Tongue (tissue), 2 donors: ENCODE measurements around the gene LILRB5. TPM values are rescaled to one million over a fixed set of nuclear protein-coding genes. Genes with fewer than 3 reads are reported as not detected.
"Not testable (repeated sequence)": the region's sequence is repeated elsewhere in the genome, so short reads cannot be mapped to it uniquely, and the experiment has no call there.

Source experiments
- DNase-seq: peaks from one replicate; pipeline ENCODE4 v3.0.0-alpha.2; 2015
- total RNA-seq: library from RNA; depleted of rRNA; stranded (reverse); fragments of >200 nt; gene quantifications from one replicate; pipeline ENCODE4 v1.2.3, GENCODE V29; 2014

LILRB5 gene
- total RNA-seq, 1 donor from 2014 or later, result 4.1 TPM

- no peak for DNase-seq
These were observed 18.9 kb upstream of the LILRB5 start for GRCh38 chr19:54275951-54276350.

DNA sequence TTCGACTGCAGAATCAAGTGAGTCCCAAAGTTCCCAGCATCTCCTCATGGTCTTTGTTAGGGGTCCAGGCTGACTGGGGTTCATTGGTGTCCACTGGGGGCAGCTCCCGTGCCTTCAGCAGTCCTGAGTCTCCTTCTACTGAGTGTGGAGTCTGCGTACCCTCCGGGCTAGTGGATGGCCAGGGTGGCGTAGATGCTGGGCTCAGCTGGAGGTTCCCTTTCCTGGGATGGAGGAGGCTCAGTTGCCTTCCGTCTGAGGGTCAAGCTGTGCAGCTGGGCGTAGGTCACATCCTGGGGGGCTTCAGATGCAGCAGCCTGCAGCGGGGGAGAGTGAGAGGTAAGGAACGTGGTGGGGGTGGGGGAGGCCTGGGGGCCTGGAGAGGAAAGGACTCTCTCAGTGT is 17.4 kb upstream of the LILRB5 start:
- not testable (repeated sequence) for DNase-seq

DNA sequence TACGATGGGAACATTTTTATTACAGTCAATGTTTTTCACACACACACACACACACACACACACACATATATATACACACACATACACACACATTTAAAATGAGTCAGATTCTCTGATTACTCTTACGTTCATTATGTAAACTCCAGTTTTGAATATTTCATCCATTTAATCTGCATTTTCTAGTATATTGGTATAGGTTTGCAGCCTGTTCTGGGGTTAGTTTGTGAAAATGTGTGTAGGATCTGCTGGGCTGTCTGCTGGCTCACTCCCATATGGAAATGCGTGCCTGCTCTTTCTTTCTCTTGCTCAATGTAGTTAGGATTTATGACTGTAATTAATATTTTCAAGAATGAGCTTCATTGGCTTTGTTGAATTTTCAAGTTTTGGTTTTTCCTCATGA is 16.7 kb upstream of the LILRB5 start:
- DNase-seq, result no peak

- not testable (repeated sequence) for DNase-seq
These were observed 15.1 kb upstream of the LILRB5 start for GRCh38 chr19:54272181-54272580.

DNA sequence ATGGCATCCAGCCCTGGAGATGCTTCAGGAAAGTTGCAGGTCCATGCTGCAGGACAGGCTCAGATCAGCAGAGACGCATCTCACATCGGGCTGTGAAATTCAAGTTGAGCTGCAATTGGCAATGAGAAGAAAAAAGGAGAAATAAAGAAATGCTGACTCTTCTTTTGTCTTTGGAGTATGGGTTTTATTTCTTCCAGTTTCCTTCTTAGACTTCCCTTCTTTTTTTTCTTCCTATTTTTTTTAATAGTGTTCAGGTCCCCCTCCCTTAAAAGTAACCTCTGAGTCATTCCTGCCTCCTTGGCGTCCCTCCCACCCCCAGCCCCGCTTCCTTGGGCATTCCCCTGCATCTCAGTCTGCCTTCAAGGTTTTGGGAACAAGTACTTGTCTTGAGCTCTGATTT is 14.5 kb upstream of the LILRB5 start:
- not testable (repeated sequence) for DNase-seq

DNA sequence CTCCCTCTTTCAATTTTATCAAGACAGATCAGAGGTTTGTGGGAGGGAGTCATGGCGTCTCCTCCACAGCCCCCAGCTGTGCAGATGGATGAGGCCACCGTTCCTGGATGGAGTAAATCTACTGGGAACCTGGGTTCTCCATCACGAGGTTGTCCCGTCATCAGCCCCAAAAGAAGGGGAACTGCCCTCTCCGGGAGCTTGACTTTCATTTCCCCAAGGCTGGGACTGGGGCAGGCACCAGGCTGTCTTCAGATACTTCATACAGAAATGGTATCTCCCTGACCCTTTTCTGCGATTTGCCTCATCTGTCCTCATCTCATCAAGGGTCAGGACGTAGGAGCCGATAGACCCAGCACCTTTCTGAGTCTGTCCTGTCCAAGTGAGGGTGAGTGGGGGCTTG is 14.0 kb upstream of the LILRB5 start:
- DNase-seq, result no peak

DNA sequence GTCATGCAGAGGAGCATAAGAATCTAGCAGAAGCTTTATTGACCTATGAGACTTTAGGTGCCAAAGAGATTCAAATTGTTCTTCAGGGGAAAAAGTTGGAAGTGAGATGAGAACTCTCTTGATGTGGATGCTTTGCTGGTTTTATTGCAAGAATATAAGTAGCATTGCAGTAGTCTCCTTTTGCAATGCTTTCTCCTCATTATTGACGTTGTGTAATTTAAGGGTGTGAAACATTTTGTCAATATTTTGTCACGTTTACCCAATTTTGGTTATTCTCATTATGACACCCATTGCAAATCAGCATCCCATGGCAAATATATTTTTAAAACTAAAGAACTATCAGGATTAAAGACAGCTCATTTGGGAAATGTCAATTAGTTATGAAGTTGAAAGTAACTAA is 11.9 kb upstream of the LILRB5 start:
- DNase-seq, result no peak

- DNase-seq, result peak; percentile 74
These were observed 9.1 kb upstream of the LILRB5 start for GRCh38 chr19:54266133-54266532.

GRCh38 chr19:54262470-54262869 is 5.4 kb upstream of the LILRB5 start:
- no peak for DNase-seq

DNA sequence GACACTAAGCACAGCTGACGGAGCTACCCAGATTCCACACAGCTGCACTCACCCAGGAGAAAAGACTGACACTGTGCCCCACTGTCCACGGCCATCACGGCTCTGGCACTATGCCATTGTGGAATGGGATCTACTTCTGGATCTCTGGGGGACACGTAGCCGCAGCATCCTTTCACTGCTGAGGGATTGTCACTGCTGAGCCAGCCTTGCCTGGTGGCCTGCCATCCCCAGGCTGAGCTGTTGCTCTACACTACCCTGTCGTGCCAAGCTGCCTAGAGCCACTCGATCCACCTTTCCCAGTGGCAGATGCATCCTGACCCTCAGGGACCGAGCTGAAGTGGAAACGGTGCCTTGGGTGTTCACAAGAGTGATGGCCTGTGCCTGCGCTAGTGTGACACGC is 5.0 kb upstream of the LILRB5 start:
- DNase-seq, result no peak

DNA sequence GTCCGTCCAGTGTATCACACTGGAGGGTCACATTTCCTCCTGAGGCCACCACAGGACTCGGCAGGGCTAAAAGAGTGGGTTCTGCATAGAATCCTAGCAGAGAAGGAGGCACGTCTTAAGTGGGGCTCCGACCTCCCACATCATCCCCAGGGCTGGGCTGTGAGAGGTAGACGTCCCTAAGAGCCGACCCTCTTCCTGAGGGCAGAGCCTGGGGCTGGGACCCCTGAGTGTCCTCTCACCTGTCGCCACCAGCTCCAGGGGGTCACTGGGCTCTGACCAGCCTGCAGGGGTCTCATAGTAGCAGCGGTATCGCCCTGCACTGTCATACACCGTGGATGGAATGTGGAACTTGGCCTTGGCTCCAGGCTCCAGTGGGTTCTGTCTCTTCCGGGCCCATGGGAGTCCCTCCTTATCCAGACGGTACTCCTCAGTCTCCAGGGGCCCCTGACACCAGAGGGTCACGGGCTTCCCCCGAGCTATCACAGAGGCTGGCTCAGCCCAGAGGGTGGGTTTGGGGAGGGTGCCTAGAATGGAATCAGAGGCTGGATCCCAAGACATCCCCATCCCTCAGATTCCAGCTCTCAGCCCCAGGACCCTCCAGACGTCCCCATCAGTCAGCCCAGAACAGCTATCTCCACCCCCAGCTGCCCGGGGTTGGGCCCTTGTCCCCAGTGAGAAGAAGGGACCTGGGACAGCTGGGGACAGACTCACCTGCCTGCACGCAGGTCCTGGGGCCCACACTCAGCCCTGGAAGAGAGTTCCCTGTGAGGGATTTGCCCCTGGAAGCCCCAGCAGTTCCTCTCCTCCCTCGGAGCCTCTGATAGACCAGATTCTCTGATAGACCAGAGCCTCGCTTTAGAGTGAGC is 590 bp downstream of the LILRB5 start:
- DNase-seq, result no peak

GRCh38 chr19:54255105-54255775 is 1.8 kb downstream of the LILRB5 start:
- no peak for DNase-seq

DNA sequence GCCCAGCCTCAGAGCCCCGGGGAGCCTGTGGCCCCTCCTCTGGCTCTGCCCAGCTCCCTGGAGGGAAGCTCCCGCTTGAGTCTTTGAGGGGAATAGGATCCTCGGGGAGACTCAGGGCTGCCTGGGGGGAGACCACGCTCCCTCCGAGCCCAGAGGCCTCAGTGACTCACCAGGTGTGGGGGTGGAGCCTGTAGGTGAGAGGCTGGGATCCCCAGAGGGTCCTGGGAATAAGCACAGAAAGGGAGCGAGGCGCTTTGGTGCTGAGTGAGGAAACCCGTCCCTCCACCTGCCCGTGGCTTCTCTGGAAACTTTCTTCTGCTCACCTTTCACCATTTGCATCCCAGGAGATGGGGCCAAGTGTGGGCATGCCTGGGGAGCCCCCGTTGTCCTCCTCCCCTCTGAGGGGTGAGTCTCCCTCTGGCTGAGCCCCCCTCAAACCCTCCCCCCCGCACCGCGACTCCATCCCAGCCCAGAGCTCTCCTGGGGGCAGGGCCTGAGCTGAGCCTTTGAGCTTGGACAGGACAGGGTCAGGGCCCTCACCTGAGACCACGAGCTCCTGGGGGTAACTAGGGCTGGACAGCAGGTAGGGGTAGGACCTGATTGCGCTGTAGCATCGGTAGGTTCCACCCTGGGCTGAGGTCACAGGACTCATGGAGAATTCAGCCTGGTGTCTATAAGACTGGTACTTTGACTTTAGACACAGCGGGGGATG is 2.7 kb downstream of the LILRB5 start:
- DNase-seq, result no peak

- no peak for DNase-seq
These were observed 3.5 kb downstream of the LILRB5 start for GRCh38 chr19:54253331-54254194.

DNA sequence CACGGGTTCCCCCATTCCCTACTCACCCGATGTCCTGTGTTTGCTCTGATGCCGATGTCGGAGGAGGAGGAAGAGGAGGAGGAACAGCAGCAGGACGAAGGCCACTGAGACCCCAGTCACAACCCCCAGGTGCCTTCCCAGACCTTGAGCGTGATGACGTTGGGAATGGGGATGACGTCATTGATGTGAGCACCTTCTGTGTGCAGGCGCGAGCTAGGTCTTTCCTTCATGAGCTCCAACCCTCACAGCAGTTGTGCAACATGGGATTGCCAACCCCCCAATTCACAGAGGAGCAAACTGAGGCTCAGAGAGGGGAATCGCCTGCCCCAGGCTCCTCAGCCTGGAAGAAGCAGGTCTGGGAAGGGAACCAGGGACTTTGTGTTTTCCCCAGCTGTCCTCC is 4.2 kb downstream of the LILRB5 start:
- DNase-seq, result no peak

DNA sequence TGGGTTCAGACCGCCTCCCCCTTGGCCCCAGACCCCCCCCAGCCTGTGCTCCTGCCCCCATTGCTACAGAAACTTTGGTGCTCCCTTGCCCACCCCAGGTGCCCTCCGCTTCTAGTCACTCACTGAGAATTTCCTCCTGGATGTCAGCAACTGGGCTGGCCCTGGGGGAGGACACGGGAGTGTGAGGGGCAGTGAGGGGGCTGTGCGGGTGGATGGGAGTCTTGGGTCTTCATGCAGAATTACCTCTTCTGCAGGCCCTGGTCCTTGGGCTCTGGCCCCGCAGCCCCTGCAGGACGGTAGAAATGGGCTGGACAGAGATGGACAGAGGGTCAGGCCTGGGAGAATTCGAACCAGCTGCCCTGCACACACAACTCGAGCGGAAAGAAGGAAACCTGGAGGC is 4.8 kb downstream of the LILRB5 start:
- no peak for DNase-seq

DNA sequence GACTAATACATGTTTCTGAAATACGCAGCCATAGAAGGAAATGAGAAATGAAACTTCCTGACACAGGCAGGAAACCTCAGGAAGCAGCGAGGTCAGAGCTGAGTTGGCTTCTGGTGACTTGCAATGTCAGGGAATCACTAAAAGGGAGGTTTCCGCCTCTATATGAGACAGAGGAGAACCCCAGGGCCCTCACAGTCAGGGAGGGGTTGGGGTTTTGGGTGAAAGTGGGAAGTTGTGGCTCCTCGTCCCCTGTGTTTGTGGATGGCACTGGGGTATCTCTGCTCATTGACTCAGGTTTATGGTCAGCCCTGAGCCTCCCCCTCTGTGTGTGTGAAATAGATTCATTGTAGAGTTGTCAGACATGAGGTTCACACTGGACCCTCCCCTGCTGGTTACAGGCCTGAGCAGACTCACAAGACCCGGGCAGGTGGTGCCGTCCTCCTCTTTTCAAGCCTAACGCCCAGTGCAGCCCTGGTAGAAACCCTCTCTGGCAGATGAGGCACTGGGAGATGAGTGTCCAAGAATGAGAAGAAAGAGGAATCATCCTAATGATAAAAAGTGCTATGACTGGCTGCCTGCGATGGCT is 9.0 kb downstream of the LILRB5 start:
- peak; percentile 14 for DNase-seq

DNA sequence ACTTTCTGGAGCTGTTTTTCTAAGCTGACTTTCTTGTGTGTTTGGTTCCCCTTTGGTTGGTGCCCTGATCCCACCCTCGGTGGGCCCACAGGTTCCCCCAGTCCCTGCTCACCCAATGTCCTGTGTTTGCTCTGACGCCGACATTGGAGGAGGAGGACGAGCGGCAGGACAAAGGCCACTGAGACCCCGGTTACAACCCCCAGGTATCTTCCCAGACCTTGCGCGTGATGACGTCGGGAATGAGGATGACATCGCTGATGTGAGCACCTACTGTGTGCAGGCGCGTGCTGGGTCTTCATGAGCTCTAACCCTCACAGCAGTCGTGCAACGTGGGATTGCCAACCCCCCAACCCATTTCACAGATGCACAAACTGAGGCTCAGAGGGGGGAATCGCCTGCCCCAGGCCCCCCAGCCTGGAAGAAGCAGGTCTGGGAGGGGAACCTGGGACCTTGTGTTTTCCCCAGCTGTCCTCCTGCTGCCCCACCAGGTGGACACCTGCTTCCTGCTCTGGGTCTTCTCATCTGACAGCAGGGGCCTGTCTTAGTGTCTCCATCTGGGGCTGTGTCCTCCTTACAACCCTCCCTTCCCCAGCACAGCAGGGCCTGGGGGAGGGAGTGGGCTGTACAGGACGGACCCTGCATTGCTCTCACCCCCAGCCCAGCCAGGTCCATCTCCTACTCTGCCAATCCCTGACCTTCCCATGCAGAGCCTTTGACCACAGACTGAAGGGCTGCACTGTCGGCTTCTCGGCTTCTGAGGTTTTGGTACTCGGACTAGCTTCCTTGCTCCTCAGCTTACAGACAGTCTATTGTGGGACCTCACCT is 9.8 kb downstream of the LILRB5 start:
- DNase-seq, result no peak

- DNase-seq, result no peak
These were observed 11.1 kb downstream of the LILRB5 start for GRCh38 chr19:54245936-54246335.

DNA sequence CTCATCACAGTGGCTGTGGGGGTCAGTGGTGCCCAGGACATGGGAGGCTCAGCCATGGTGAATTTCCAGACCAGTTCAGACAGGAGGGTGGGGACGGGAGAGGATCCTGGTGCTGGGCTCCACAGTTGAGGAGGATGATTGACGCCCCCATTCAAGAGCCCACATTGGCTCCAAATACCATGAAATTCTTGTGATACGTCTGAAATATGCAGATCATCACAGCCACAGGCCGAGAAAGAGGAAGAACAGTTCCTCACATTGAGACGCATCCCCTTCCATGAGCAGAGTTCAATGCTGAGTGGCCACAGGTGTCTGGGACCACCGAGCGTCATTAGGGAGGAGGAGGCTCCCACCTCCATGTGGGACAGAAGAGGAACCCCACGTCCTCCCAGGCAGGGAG is 13.3 kb downstream of the LILRB5 start:
- not testable (repeated sequence) for DNase-seq

GRCh38 chr19:54242646-54243045 is 14.4 kb downstream of the LILRB5 start, which contains the start of gene LILRA6:
Gene LILRA6, minus strand, starts transcription at chr19:54242790.
- not testable (repeated sequence) for DNase-seq
